A549 (cell line): Measurements from ENCODE around the gene PARP12. TPM values are rescaled to one million over a fixed set of nuclear protein-coding genes. Genes with fewer than 3 reads are reported as not detected.

Source experiments
- ATAC-seq, 2 experiments: fragments of 200-7000 bp in 1 of 2; fragments of >200 bp in 1 of 2; cut with Nextera tagmentation in 1 of 2; cut with Tn5 transposase in 1 of 2; 3 replicates each; pipeline versions ENCODE4 v1.8.0 to v1.9.1; 2018 to 2020; ENCODE audit warnings: mild to moderate bottlenecking in 1 of 2, moderate library complexity in 1 of 2
- CTCF ChIA-PET: fragments of 300-600 bp; sonication (Branson Sonifier 250); formaldehyde crosslinking; extraction: SDS; loops from one replicate; lab custom pipeline; 2021; ENCODE audit warnings: antibody characterized with exemption, inconsistent platforms; lab: Yijun Ruan, JAX
- POLR2A ChIA-PET: fragments of 350-600 bp; formaldehyde crosslinking; extraction: SDS; loops from one replicate; lab custom pipeline; 2021; ENCODE audit warnings: antibody characterized with exemption, inconsistent platforms; lab: Yijun Ruan, JAX
- DNase-seq, 2 experiments: peaks; one replicate each; pipeline versions ENCODE4 v3.0.0 to v3.0.0-alpha.2; 2011 to 2016; ENCODE audit warnings: low read depth in 1 of 2, low spot score in 1 of 2
- FAIRE-seq: peaks from 2 replicates; lab custom pipeline; 2011; peaks lifted over from hg19 to GRCh38; lab: Jason Lieb, UNC
- H3K27ac ChIP-seq, 2 experiments: fragments of >200 bp; sonication (Bioruptor Twin); formaldehyde crosslinking; 3 replicates each; pipeline ENCODE4 v1.5.1; 2016 to 2017
- H3K4me1 ChIP-seq: fragments of >200 bp; sonication (Bioruptor Twin); formaldehyde crosslinking; 3 replicates; pipeline ENCODE4 v1.6.1; 2016
- H3K4me2 ChIP-seq: fragments of >200 bp; sonication (Bioruptor Twin); formaldehyde crosslinking; 3 replicates; pipeline ENCODE4 v1.6.1; 2016
- H3K4me3 ChIP-seq: fragments of >200 bp; sonication (Bioruptor Twin); formaldehyde crosslinking; 3 replicates; pipeline ENCODE4 v1.5.1; 2016
- H3K9me3 ChIP-seq: fragments of >200 bp; sonication (Bioruptor Twin); formaldehyde crosslinking; 3 replicates; pipeline ENCODE4 v1.6.1; 2016
- CEBPB ChIP-seq, 2 experiments: fragments of >200 bp in 1 of 2; sonication (Bioruptor Twin) in 1 of 2; formaldehyde crosslinking in 1 of 2; IDR thresholded peaks; 2 replicates each; pipeline ENCODE4 v1.6.1; 2012 to 2016
- CHD4 ChIP-seq: fragments of 200-600 bp; sonication (generic); IDR thresholded peaks from 2 replicates; pipeline ENCODE4 v1.6.1; 2016; ENCODE audit warnings: antibody characterized with exemption, mild to moderate bottlenecking, borderline replicate concordance
- EHMT2 ChIP-seq: fragments of 200-600 bp; sonication (generic); IDR thresholded peaks from 2 replicates; pipeline ENCODE4 v1.6.1; 2016; ENCODE audit warnings: antibody characterized with exemption, low read depth, mild to moderate bottlenecking, moderate library complexity
- HOXB5 ChIP-seq: fragments of 250-450 bp; sonication (Bioruptor Pico); IDR thresholded peaks from 2 replicates; pipeline ENCODE4 v1.5.0; 2020; ENCODE audit warnings: mild to moderate bottlenecking, moderate library complexity
- KDM1A ChIP-seq: fragments of 200-600 bp; sonication (generic); IDR thresholded peaks from 2 replicates; pipeline ENCODE4 v1.6.1; 2016; ENCODE audit warnings: low read depth, mild to moderate bottlenecking
- MAZ ChIP-seq: fragments of 150-350 bp; IDR thresholded peaks from 2 replicates; pipeline ENCODE4 v1.6.1; 2014; ENCODE audit warnings: antibody characterized with exemption, low read depth, low read length, borderline replicate concordance
- NFE2L2 ChIP-seq: fragments of 150-350 bp; conservative IDR thresholded peaks from 2 replicates; pipeline ENCODE4 v1.6.1; 2014; ENCODE audit warnings: low read length
- POLR2AphosphoS2 ChIP-seq: conservative IDR thresholded peaks from 2 replicates; pipeline ENCODE4 v1.6.1; 2012; ENCODE audit warnings: low read length, improper control_type of control experiment, inconsistent platforms
- RAD21 ChIP-seq, 2 experiments: fragments of >200 bp in 1 of 2; sonication (Bioruptor Twin) in 1 of 2; formaldehyde crosslinking in 1 of 2; IDR thresholded peaks in 1 of 2; conservative IDR thresholded peaks in 1 of 2; 2 replicates in 1 of 2; 3 replicates in 1 of 2; pipeline ENCODE4 v1.6.1; 2012 to 2018; ENCODE audit warnings: inconsistent platforms in 1 of 2
- RFX5 ChIP-seq: fragments of 450-650 bp; IDR thresholded peaks from 2 replicates; pipeline ENCODE4 v1.7.1; 2014; ENCODE audit warnings: antibody characterized with exemption, mild to moderate bottlenecking, moderate library complexity
- SMC3 ChIP-seq: fragments of >200 bp; sonication (Bioruptor Twin); formaldehyde crosslinking; IDR thresholded peaks from 3 replicates; pipeline ENCODE4 v1.6.1; 2018; ENCODE audit warnings: inconsistent platforms
- SREBF2 ChIP-seq: fragments of 450-650 bp; IDR thresholded peaks from 2 replicates; pipeline ENCODE4 v1.6.1; 2014; ENCODE audit warnings: mild to moderate bottlenecking, moderate library complexity
- WGBS: methylation state at CpG from one replicate; pipeline ENCODE4 v1.1.6; 2017; ENCODE audit errors: missing lambda C conversion rate; 5-methylcytosine and 5-hydroxymethylcytosine counted together
- polyA plus RNA-seq, 4 experiments: library from polyadenylated mRNA; depleted of rRNA in 3 of 4; stranded (reverse); fragments of >200 nt; fragmentation: RNase III in 1 of 4; extraction: RNeasy Plus Mini Kit Qiagen cat#74134 plus additional on column Dnase treatment in 1 of 4; gene quantifications; 2 replicates in 3 of 4; 3 replicates in 1 of 4; pipeline ENCODE4 v1.2.3, GENCODE V29; 2011 to 2017
- TF ChIP-seq, protein P1 (sequence below): fragments of >200 bp; sonication (Bioruptor Twin); formaldehyde crosslinking; IDR thresholded peaks from 3 replicates; pipeline ENCODE4 v1.6.1; 2016
- TF ChIP-seq, protein P2 (sequence below): fragments of 250-450 bp; sonication (Bioruptor Pico); IDR thresholded peaks from 2 replicates; pipeline ENCODE4 v1.5.0; 2021; ENCODE audit warnings: mild to moderate bottlenecking, moderate library complexity, borderline replicate concordance
- TF ChIP-seq, protein P3 (sequence below): fragments of 150-350 bp; IDR thresholded peaks from 2 replicates; pipeline ENCODE4 v1.6.1; 2014; ENCODE audit warnings: low read depth, mild to moderate bottlenecking, low read length
- TF ChIP-seq, protein P4 (sequence below): IDR thresholded peaks from 2 replicates; pipeline ENCODE4 v1.6.1; 2012
- TF ChIP-seq, protein P5 (sequence below): fragments of >200 bp; sonication (Bioruptor Twin); formaldehyde crosslinking; IDR thresholded peaks from 3 replicates; pipeline ENCODE4 v1.5.1; 2016

The PARP12 gene
- polyA plus RNA-seq, 2 of the 4 experiments (the other 2 are of a cell fraction) = 10.0 to 16.0 TPM

DNA sequence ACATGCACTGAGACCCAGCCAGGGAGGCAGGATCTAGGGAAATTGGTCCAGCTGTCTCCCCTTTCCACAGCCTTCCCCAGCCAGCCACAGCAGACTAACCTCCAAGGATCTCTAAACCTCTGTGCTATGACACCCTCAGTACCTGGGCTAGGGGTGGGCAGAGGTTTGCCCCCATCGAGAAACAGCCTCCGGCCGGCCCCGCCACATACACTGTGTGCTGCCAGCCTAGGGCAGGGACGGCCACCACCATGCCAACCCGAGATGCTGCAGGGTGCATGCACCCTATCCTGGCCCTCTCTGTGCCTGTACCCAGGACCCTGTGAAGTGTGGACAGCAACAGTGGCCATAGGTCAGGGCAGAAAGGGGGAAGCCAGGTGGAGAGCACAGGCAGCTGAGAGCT is 58.1 kb downstream of the PARP12 start:
- Histone ChIP-seq H3K27ac (no peak overlapping the region), H3K9me3 (no peaks in the 10 kb centered on the region), H3K4me1 (no peaks in the 10 kb centered on the region), H3K4me3 (no peak overlapping the region), H3K4me2 (no peak overlapping the region)
- DNase-seq (no peak), FAIRE-seq (no peak), ATAC-seq (no peak)
- ChIA-PET CTCF (interaction anchor here (1.0 to 11.1 kb wide), 23 partner anchors 12 to 570 kb away, joined by 3 to 311 read pairs (median 7); partner anchors contain the start of gene HIPK2), POLR2A (no interaction called here)
- TF ChIP-seq, protein P1, sequence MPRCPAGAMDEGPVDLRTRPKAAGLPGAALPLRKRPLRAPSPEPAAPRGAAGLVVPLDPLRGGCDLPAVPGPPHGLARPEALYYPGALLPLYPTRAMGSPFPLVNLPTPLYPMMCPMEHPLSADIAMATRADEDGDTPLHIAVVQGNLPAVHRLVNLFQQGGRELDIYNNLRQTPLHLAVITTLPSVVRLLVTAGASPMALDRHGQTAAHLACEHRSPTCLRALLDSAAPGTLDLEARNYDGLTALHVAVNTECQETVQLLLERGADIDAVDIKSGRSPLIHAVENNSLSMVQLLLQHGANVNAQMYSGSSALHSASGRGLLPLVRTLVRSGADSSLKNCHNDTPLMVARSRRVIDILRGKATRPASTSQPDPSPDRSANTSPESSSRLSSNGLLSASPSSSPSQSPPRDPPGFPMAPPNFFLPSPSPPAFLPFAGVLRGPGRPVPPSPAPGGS = no peak
- TF ChIP-seq, protein P2, sequence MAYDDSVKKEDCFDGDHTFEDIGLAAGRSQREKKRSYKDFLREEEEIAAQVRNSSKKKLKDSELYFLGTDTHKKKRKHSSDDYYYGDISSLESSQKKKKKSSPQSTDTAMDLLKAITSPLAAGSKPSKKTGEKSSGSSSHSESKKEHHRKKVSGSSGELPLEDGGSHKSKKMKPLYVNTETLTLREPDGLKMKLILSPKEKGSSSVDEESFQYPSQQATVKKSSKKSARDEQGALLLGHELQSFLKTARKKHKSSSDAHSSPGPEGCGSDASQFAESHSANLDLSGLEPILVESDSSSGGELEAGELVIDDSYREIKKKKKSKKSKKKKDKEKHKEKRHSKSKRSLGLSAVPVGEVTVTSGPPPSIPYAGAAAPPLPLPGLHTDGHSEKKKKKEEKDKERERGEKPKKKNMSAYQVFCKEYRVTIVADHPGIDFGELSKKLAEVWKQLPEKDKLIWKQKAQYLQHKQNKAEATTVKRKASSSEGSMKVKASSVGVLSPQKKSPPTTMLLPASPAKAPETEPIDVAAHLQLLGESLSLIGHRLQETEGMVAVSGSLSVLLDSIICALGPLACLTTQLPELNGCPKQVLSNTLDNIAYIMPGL (CRISPR knock-in tag) = no peak
- TF ChIP-seq NFE2L2 (no peak), CEBPB (IDR thresholded peaks at IDR 0.05) (no peak), RFX5 (no peak), SREBF2 (no peak), RAD21 (conservative IDR thresholded peaks at IDR 0.05 in 1 of 2, IDR thresholded peaks at IDR 0.05 in 1 of 2) (no peak), KDM1A (no peak), EHMT2 (no peak), CHD4 (no peak), HOXB5 (no peak), POLR2AphosphoS2 (no peak)
- TF ChIP-seq, protein P3, sequence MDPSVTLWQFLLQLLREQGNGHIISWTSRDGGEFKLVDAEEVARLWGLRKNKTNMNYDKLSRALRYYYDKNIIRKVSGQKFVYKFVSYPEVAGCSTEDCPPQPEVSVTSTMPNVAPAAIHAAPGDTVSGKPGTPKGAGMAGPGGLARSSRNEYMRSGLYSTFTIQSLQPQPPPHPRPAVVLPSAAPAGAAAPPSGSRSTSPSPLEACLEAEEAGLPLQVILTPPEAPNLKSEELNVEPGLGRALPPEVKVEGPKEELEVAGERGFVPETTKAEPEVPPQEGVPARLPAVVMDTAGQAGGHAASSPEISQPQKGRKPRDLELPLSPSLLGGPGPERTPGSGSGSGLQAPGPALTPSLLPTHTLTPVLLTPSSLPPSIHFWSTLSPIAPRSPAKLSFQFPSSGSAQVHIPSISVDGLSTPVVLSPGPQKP = no peak
- TF ChIP-seq, protein P4, sequence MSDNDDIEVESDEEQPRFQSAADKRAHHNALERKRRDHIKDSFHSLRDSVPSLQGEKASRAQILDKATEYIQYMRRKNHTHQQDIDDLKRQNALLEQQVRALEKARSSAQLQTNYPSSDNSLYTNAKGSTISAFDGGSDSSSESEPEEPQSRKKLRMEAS = no peak
- 92% methylated on average over 6 of the region's 6 CpGs for WGBS

DNA sequence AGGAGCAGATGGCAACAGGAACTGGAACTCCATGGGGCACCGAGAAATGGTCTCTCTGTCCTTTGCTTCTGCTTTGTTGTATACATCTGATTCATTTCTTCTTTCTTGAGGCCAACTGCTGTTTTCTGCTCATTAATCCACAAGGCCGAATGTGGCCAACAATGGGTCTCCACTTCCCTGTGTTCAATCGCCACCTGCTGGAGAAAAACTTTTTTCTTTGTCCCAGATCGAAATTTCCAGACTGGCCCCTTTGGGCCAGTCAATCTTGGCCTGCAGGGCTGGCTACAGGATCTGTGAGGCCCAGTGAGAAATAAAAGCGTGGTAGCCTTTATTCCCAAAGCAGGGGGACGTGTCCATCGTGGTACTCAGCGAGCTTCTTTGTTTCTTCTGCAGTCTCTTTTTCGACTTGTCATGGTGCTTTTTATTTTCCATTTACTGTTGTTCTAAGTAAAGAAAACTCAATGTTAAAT is 58.8 kb downstream of the PARP12 start:
- 31% methylated on average over 9 of the region's 9 CpGs for WGBS
- Histone ChIP-seq H3K4me2 (no peak overlapping the region), H3K4me3 (no peak overlapping the region), H3K27ac (no peak overlapping the region), H3K4me1 (no peaks in the 10 kb centered on the region), H3K9me3 (no peaks in the 10 kb centered on the region)
- TF ChIP-seq CEBPB (IDR thresholded peaks at IDR 0.05) (no peak), MAZ (no peak), RAD21 (conservative IDR thresholded peaks at IDR 0.05 in 1 of 2, IDR thresholded peaks at IDR 0.05 in 1 of 2) (peak; percentile 84 to 86), SMC3 (peak; percentile 85)
- TF ChIP-seq, protein P5, sequence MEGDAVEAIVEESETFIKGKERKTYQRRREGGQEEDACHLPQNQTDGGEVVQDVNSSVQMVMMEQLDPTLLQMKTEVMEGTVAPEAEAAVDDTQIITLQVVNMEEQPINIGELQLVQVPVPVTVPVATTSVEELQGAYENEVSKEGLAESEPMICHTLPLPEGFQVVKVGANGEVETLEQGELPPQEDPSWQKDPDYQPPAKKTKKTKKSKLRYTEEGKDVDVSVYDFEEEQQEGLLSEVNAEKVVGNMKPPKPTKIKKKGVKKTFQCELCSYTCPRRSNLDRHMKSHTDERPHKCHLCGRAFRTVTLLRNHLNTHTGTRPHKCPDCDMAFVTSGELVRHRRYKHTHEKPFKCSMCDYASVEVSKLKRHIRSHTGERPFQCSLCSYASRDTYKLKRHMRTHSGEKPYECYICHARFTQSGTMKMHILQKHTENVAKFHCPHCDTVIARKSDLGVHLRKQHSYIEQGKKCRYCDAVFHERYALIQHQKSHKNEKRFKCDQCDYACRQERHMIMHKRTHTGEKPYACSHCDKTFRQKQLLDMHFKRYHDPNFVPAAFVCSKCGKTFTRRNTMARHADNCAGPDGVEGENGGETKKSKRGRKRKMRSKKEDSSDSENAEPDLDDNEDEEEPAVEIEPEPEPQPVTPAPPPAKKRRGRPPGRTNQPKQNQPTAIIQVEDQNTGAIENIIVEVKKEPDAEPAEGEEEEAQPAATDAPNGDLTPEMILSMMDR = peak; percentile 79
- FAIRE-seq (no peak), ATAC-seq (peak; percentile 64 to 74; a peak in 5 of 6 replicates), DNase-seq (peak; percentile 63 to 80)
- POLR2A ChIA-PET = no interaction called here
- CTCF ChIA-PET = interaction anchor here (0.6 to 11.1 kb wide), 28 partner anchors 11 to 570 kb away, joined by 3 to 311 read pairs (median 10); partner anchors contain the start of genes HIPK2 and KLRG2
